ENCODE measurements around the gene EXOC6B. TPM values are rescaled to one million over a fixed set of nuclear protein-coding genes. Genes with fewer than 3 reads are reported as not detected.

The EXOC6B gene
- total RNA-seq, 4 donors from 2014 or later = 14.6 to 49.6 (median 19.3) TPM

GRCh38 chr2:72136331-72136730 lies 689.5 kb downstream of the EXOC6B start:
- DNase-seq (no peak), ATAC-seq (no peak)
- intact Hi-C loops (cut with DNase I; ENCODE audit: low total_unique reads) = no loop called here
- Histone ChIP-seq H3K36me3 (no peaks in the 10 kb centered on the region), H3K27me3 (no peaks in the 10 kb centered on the region), H3K4me1 (peaks cover 0 to 14% of the 10 kb centered on the region in 2 donors), H3K27ac (no peak overlapping the region), H3K9me3 (no peaks in the 10 kb centered on the region), H3K4me3 (no peak overlapping the region)
- in situ Hi-C loops (cut with MboI; ENCODE audit: low sequenced_read_pairs in 4 of 4) = loop anchor here in 1 of 4 donors (10.0 kb wide), 1 partner anchor 202 kb away; no protein-coding TSS in a partner anchor
- TF ChIP-seq POLR2A (IDR thresholded peaks at IDR 0.05) (no peak), CTCF (IDR thresholded peaks at IDR 0.05 in 4 of 5, conservative IDR thresholded peaks at IDR 0.05 in 1 of 5) (no peak)

- ATAC-seq = no peak
- TF ChIP-seq POLR2A (IDR thresholded peaks at IDR 0.05) (no peak), CTCF (IDR thresholded peaks at IDR 0.05 in 4 of 5, conservative IDR thresholded peaks at IDR 0.05 in 1 of 5) (no peak)
- peaks cover 0 to 14% of the 10 kb centered on the region in 2 donors for H3K4me1 ChIP-seq
- no peak overlapping the region for H3K27ac ChIP-seq
- no peaks in the 10 kb centered on the region for H3K9me3 ChIP-seq
- H3K36me3 ChIP-seq = no peaks in the 10 kb centered on the region
- intact Hi-C loops (cut with DNase I; ENCODE audit: low total_unique reads) (no loop called here), in situ Hi-C loops (cut with MboI; ENCODE audit: low sequenced_read_pairs in 4 of 4) (loop anchor here in 1 of 4 donors (10.0 kb wide), 1 partner anchor 201 kb away; no protein-coding TSS in a partner anchor)
- no peaks in the 10 kb centered on the region for H3K27me3 ChIP-seq
- no peak overlapping the region for H3K4me3 ChIP-seq
- DNase-seq = no peak
Measured at GRCh38 chr2:72135921-72136320, 689.9 kb downstream of the EXOC6B start.

- no peaks in the 10 kb centered on the region for H3K27me3 ChIP-seq
- DNase-seq = no peak
Measured at GRCh38 chr2:72134997-72135800, 690.6 kb downstream of the EXOC6B start.

GRCh38 chr2:72134408-72134996 lies 691.3 kb downstream of the EXOC6B start:
- Histone ChIP-seq H3K4me1 (peaks cover 0 to 14% of the 10 kb centered on the region in 2 donors), H3K4me3 (no peak overlapping the region), H3K27ac (no peak overlapping the region), H3K27me3 (no peaks in the 10 kb centered on the region), H3K36me3 (no peaks in the 10 kb centered on the region), H3K9me3 (no peaks in the 10 kb centered on the region)
- ATAC-seq (no peak), DNase-seq (no peak)
- intact Hi-C loops (cut with DNase I; ENCODE audit: low total_unique reads) (no loop called here), in situ Hi-C loops (cut with MboI; ENCODE audit: low sequenced_read_pairs in 4 of 4) (loop anchor here in 1 of 4 donors (10.0 kb wide), 1 partner anchor 200 kb away; no protein-coding TSS in a partner anchor)
- no peak for TF ChIP-seq POLR2A (IDR thresholded peaks at IDR 0.05)
- TF ChIP-seq CTCF (IDR thresholded peaks at IDR 0.05 in 4 of 5, conservative IDR thresholded peaks at IDR 0.05 in 1 of 5) = no peak

More at GRCh38 chr2:72134997-72135800, 690.6 kb downstream of the EXOC6B start:
- TF ChIP-seq POLR2A (IDR thresholded peaks at IDR 0.05) (no peak), CTCF (IDR thresholded peaks at IDR 0.05 in 4 of 5, conservative IDR thresholded peaks at IDR 0.05 in 1 of 5) (no peak)
- intact Hi-C loops (cut with DNase I; ENCODE audit: low total_unique reads) (no loop called here), in situ Hi-C loops (cut with MboI; ENCODE audit: low sequenced_read_pairs in 4 of 4) (loop anchor here in 1 of 4 donors (10.0 kb wide), 1 partner anchor 200 kb away; no protein-coding TSS in a partner anchor)
- H3K4me3 ChIP-seq = no peak overlapping the region
- H3K9me3 ChIP-seq = no peaks in the 10 kb centered on the region
- peaks cover 0 to 14% of the 10 kb centered on the region in 2 donors for H3K4me1 ChIP-seq
- no peak for ATAC-seq
- H3K36me3 ChIP-seq = no peaks in the 10 kb centered on the region
- H3K27ac ChIP-seq = no peak overlapping the region

Data from gastrocnemius medialis (tissue), 4 donors.